ENCODE results near the gene CDKAL1. TPM values are rescaled to one million over a fixed set of nuclear protein-coding genes. Genes with fewer than 3 reads are reported as not detected.

The CDKAL1 gene
- total and polyA plus RNA-seq, 9 of the 15 experiments (the other 6 are each of a cell fraction or from before 2014, with no cell fraction given), result 11.2 to 36.3 (median 20.1) TPM

- TF ChIP-seq ZNF318 (IDR thresholded peaks at IDR 0.05; ENCODE audit: borderline replicate concordance in 1 of 2, low read depth in 1 of 2), result no peak
- TF ChIP-seq ZNF445 (CRISPR knock-in tag; IDR thresholded peaks at IDR 0.05; ENCODE audit: low read depth), result no peak
- TF ChIP-seq ZNF766 (CRISPR knock-in tag; conservative IDR thresholded peaks at IDR 0.05), result no peak
- TF ChIP-seq ELF2 (CRISPR knock-in tag; IDR thresholded peaks at IDR 0.05), result no peak
- TF ChIP-seq CC2D1A (IDR thresholded peaks at IDR 0.05), result no peak
These were observed 601.3 kb downstream of the CDKAL1 start (continued) for GRCh38 chr6:21135484-21136013.

All from K562 (cell line).